Endothelial cell of umbilical vein (primary cell): Measurements from ENCODE around the gene SRGAP3.

Experiments
- MAX ChIP-seq: IDR thresholded peaks from 2 replicates; pipeline ENCODE4 v1.6.1; 2011; ENCODE audit not compliant: insufficient read depth, insufficient read length
- POLR2A ChIP-seq: IDR thresholded peaks from 2 replicates; pipeline ENCODE4 v1.6.1; 2012; ENCODE audit warnings: low read depth, mild to moderate bottlenecking, control low read depth, low read length
- POLR2AphosphoS5 ChIP-seq: IDR thresholded peaks from 2 replicates; pipeline ENCODE4 v1.6.1; 2012; ENCODE audit warnings: low read depth, mild to moderate bottlenecking, control low read depth, low read length, moderate library complexity; ENCODE audit not compliant: insufficient read depth
- TF ChIP-seq, protein P1 (sequence below), 2 donors: IDR thresholded peaks; 1 replicate in 1 of 2; 2 replicates in 1 of 2; pipeline ENCODE4 v1.5.1; 2011; ENCODE audit warnings: low read length in 2 of 2, mild to moderate bottlenecking in 2 of 2, moderate library complexity in 2 of 2, control low read depth in 1 of 2, inconsistent platforms in 1 of 2, low read depth in 1 of 2; ENCODE audit not compliant: insufficient read depth in 1 of 2; ENCODE audit errors: extremely low read depth in 1 of 2

GRCh38 chr3:9135930-9136525 is 113.4 kb downstream of the SRGAP3 start:
- TF ChIP-seq, protein P1, sequence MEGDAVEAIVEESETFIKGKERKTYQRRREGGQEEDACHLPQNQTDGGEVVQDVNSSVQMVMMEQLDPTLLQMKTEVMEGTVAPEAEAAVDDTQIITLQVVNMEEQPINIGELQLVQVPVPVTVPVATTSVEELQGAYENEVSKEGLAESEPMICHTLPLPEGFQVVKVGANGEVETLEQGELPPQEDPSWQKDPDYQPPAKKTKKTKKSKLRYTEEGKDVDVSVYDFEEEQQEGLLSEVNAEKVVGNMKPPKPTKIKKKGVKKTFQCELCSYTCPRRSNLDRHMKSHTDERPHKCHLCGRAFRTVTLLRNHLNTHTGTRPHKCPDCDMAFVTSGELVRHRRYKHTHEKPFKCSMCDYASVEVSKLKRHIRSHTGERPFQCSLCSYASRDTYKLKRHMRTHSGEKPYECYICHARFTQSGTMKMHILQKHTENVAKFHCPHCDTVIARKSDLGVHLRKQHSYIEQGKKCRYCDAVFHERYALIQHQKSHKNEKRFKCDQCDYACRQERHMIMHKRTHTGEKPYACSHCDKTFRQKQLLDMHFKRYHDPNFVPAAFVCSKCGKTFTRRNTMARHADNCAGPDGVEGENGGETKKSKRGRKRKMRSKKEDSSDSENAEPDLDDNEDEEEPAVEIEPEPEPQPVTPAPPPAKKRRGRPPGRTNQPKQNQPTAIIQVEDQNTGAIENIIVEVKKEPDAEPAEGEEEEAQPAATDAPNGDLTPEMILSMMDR (IDR thresholded peaks at IDR 0.05; ENCODE audit: extremely low read depth in 1 of 2, insufficient read depth in 1 of 2, low read depth in 1 of 2, low read length in 2 of 2) = no peak
- no peak for TF ChIP-seq POLR2A
- TF ChIP-seq POLR2AphosphoS5 = no peak
- no peak for TF ChIP-seq MAX
